Spleen (tissue), 7 donors: Measurements from ENCODE around the gene TAS1R1.

ENCODE experiments used
- POLR2A ChIP-seq, 3 donors: fragments of 450-650 bp; IDR thresholded peaks; one replicate each; pipeline ENCODE4 v1.5.1; 2017; ENCODE audit warnings: antibody characterized with exemption in 3 of 3, mild to moderate bottlenecking in 1 of 3
- TF ChIP-seq, protein P1 (sequence below), 11 experiments: fragments of 200-600 bp in 7 of 11; fragments of 450-650 bp in 4 of 11; sonication (generic) in 4 of 11; IDR thresholded peaks in 8 of 11; conservative IDR thresholded peaks in 3 of 11; 1 replicate in 7 of 11; 2 replicates in 4 of 11; pipeline versions ENCODE4 v1.4.0 to v1.8.0; 2016 to 2021; ENCODE audit warnings: antibody characterized with exemption in 11 of 11, inconsistent platforms in 4 of 11, mild to moderate bottlenecking in 1 of 11
- donor health status: DM: no; HTN: no; CAD: no; lungs with moderate emphysema.
- donor health status: DM: no; HTN: no; CAD: no.
- donor health status: DM: no; HTN: no; CAD: no.

GRCh38 chr1:6521536-6521935 lies 33.6 kb upstream of the TAS1R1 start:
- TF ChIP-seq, protein P1, sequence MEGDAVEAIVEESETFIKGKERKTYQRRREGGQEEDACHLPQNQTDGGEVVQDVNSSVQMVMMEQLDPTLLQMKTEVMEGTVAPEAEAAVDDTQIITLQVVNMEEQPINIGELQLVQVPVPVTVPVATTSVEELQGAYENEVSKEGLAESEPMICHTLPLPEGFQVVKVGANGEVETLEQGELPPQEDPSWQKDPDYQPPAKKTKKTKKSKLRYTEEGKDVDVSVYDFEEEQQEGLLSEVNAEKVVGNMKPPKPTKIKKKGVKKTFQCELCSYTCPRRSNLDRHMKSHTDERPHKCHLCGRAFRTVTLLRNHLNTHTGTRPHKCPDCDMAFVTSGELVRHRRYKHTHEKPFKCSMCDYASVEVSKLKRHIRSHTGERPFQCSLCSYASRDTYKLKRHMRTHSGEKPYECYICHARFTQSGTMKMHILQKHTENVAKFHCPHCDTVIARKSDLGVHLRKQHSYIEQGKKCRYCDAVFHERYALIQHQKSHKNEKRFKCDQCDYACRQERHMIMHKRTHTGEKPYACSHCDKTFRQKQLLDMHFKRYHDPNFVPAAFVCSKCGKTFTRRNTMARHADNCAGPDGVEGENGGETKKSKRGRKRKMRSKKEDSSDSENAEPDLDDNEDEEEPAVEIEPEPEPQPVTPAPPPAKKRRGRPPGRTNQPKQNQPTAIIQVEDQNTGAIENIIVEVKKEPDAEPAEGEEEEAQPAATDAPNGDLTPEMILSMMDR (IDR thresholded peaks at IDR 0.05 in 8 of 11, conservative IDR thresholded peaks at IDR 0.05 in 3 of 11): no peak
- no peak for TF ChIP-seq POLR2A (IDR thresholded peaks at IDR 0.05)
